K562 (cell line): ENCODE results near the gene SPAG16. TPM values are rescaled to one million over a fixed set of nuclear protein-coding genes. Genes with fewer than 3 reads are reported as not detected.

Experiments
- ATAC-seq: fragments of 200-7000 bp; cut with Tn5 transposase; 3 replicates; pipeline ENCODE4 v1.9.1; 2020; ENCODE audit warnings: moderate library complexity
- BruUV-seq: library from RNA; stranded (reverse); fragments of 400-500 nt; replicated peaks from 2 replicates; lab custom pipeline; 2021; lab: Mats Ljungman, UMichigan
- CTCF ChIA-PET: fragments of 300-600 bp; formaldehyde crosslinking; extraction: SDS; loops from one replicate; lab custom pipeline; 2021; ENCODE audit warnings: low intra/inter-chr PET ratio; lab: Yijun Ruan, JAX
- POLR2A ChIA-PET: fragments of 300-600, 350-650 bp; sonication (Branson Sonifier 250); formaldehyde crosslinking; extraction: SDS; loops from one replicate; lab custom pipeline; 2021; ENCODE audit warnings: antibody characterized with exemption, inconsistent platforms; lab: Yijun Ruan, JAX
- DNase-seq, 4 experiments: peaks; one replicate each; pipeline versions ENCODE4 v3.0.0 to v3.0.0-alpha.2; 2011 to 2018; ENCODE audit warnings: low spot score in 3 of 4, mixed read lengths in 3 of 4; ENCODE audit errors: extremely low read depth in 1 of 4
- FAIRE-seq: peaks from 2 replicates; lab custom pipeline; 2011; peaks lifted over from hg19 to GRCh38; lab: Jason Lieb, UNC
- H2AFZ ChIP-seq: 2 replicates; pipeline ENCODE4 v1.6.0; 2011; ENCODE audit warnings: low read depth, low read length, control low read depth, inconsistent platforms
- H3K27ac ChIP-seq: fragments of 200-600 bp; 3 replicates; pipeline ENCODE4 v1.8.0; 2011; ENCODE audit warnings: low read depth, mild to moderate bottlenecking, control low read depth, inconsistent platforms, low read length, moderate library complexity, mixed read lengths; ENCODE audit errors: extremely low read depth
- H3K27me3 ChIP-seq, 2 experiments: fragments of 300-600 bp in 1 of 2; 2 replicates in 1 of 2; 3 replicates in 1 of 2; pipeline versions ENCODE4 v1.6.0 to v1.8.0; 2011; ENCODE audit warnings: inconsistent platforms in 2 of 2, low read length in 2 of 2, mild to moderate bottlenecking in 1 of 2, mixed read lengths in 1 of 2, moderate library complexity in 1 of 2; ENCODE audit not compliant: control insufficient read depth in 2 of 2, insufficient read depth in 2 of 2
- H3K36me3 ChIP-seq: fragments of 300-600 bp; 3 replicates; pipeline ENCODE4 v1.8.0; 2011; ENCODE audit warnings: mild to moderate bottlenecking, low read length, inconsistent platforms; ENCODE audit not compliant: control insufficient read depth, insufficient read depth
- H3K4me1 ChIP-seq, 2 experiments: fragments of 200-600 bp in 1 of 2; replicated peaks in 1 of 2; 2 replicates in 1 of 2; 3 replicates in 1 of 2; pipeline versions ENCODE4 v1.5.1 to v1.8.0; 2011; ENCODE audit warnings: inconsistent platforms in 2 of 2, low read length in 2 of 2, mild to moderate bottlenecking in 1 of 2, mixed read lengths in 1 of 2, moderate library complexity in 1 of 2; ENCODE audit not compliant: control insufficient read depth in 2 of 2, insufficient read depth in 2 of 2
- H3K4me2 ChIP-seq: 2 replicates; pipeline ENCODE4 v1.6.1; 2011; ENCODE audit warnings: low read length, control low read depth, inconsistent platforms, mixed read lengths; ENCODE audit not compliant: insufficient read depth
- H3K4me3 ChIP-seq: fragments of 200-600 bp; sonication (generic), shearing (Covaris generic); 2 replicates; pipeline ENCODE4 v1.5.1; 2016; ENCODE audit warnings: control low read depth, inconsistent platforms
- H3K79me2 ChIP-seq: fragments of 200-600 bp; 3 replicates; pipeline ENCODE4 v1.8.0; 2011; ENCODE audit warnings: low read length, inconsistent platforms; ENCODE audit not compliant: control insufficient read depth, insufficient read depth
- H3K9ac ChIP-seq, 2 experiments: 2 replicates each; pipeline versions ENCODE4 v1.6.0 to v1.6.1; 2011; ENCODE audit warnings: low read depth in 2 of 2, low read length in 2 of 2, control low read depth in 1 of 2, inconsistent platforms in 1 of 2, mild to moderate bottlenecking in 1 of 2, mixed read lengths in 1 of 2; ENCODE audit not compliant: insufficient read depth in 1 of 2
- H3K9me1 ChIP-seq: one replicate; pipeline ENCODE4 v1.6.0; 2011; ENCODE audit warnings: inconsistent platforms, mild to moderate bottlenecking, low read length, moderate library complexity; ENCODE audit not compliant: control insufficient read depth, insufficient read depth
- H3K9me3 ChIP-seq: replicated peaks from 2 replicates; pipeline ENCODE4 v1.5.1; 2011; ENCODE audit warnings: low read depth, low read length, inconsistent platforms; ENCODE audit not compliant: control insufficient read depth, insufficient read depth
- H4K20me1 ChIP-seq: replicated peaks from 2 replicates; pipeline ENCODE4 v1.6.1; 2011; ENCODE audit warnings: low read length, inconsistent platforms, mixed read lengths; ENCODE audit not compliant: control insufficient read depth, insufficient read depth
- EP400 ChIP-seq: fragments of 450-650 bp; IDR thresholded peaks from 2 replicates; pipeline ENCODE4 v1.6.1; 2017; ENCODE audit warnings: antibody characterized with exemption, mild to moderate bottlenecking, moderate library complexity
- MCM7 ChIP-seq, 2 experiments: fragments of 450-650 bp; IDR thresholded peaks; 2 replicates each; pipeline ENCODE4 v1.6.1; 2016 to 2018
- MTA3 ChIP-seq: fragments of 450-650 bp; formaldehyde crosslinking; IDR thresholded peaks from 2 replicates; pipeline ENCODE4 v1.6.1; 2017; ENCODE audit warnings: mild to moderate bottlenecking, borderline replicate concordance
- NFATC3 ChIP-seq: fragments of 450-650 bp; IDR thresholded peaks from 2 replicates; pipeline ENCODE4 v1.6.1; 2017; ENCODE audit warnings: mild to moderate bottlenecking
- SAFB2 ChIP-seq: fragments of 200-400 bp; formaldehyde crosslinking; IDR thresholded peaks from 2 replicates; pipeline ENCODE4 v1.6.1; 2018; ENCODE audit warnings: borderline replicate concordance, low read length, low read depth, moderate library complexity; ENCODE audit not compliant: severe bottlenecking
- TBL1XR1 ChIP-seq, 2 experiments: IDR thresholded peaks; 2 replicates each; pipeline ENCODE4 v1.6.1; 2012; ENCODE audit warnings: improper control_type of control experiment in 2 of 2, low read length in 2 of 2, mild to moderate bottlenecking in 1 of 2
- TEAD2 ChIP-seq: fragments of 450-650 bp; IDR thresholded peaks from 2 replicates; pipeline ENCODE4 v1.6.1; 2016; ENCODE audit warnings: missing genetic modification characterization, control low read depth, missing compliant biosample characterization
- ZFPM2 ChIP-seq: fragments of 250-450 bp; sonication (Bioruptor Pico); IDR thresholded peaks from 2 replicates; pipeline ENCODE4 v1.5.1; 2022; ENCODE audit warnings: mild to moderate bottlenecking
- ZNF12 ChIP-seq: sonication (generic); formaldehyde crosslinking; IDR thresholded peaks from 2 replicates; pipeline ENCODE4 v1.4.0; 2020; ENCODE audit warnings: mild to moderate bottlenecking, missing genetic modification reagents
- ZNF165 ChIP-seq: fragments of 250-450 bp; sonication (Bioruptor Pico); IDR thresholded peaks from 2 replicates; pipeline ENCODE4 v1.4.0; 2020; ENCODE audit warnings: borderline replicate concordance
- ZNF347 ChIP-seq: fragments of 450-650 bp; formaldehyde crosslinking; IDR thresholded peaks from 2 replicates; pipeline ENCODE4 v1.4.0; 2020; ENCODE audit warnings: low read depth, mild to moderate bottlenecking, moderate library complexity
- WGBS: fragments of 100-300 bp; shearing (Covaris generic); methylation state at CpG from one replicate; pipeline ENCODE4 v1.1.6; 2016; ENCODE audit warnings: low coverage, mixed read lengths; ENCODE audit not compliant: insufficient coverage; ENCODE audit errors: missing lambda C conversion rate; 5-methylcytosine and 5-hydroxymethylcytosine counted together
- in situ Hi-C: fragments of 300-500 bp; cut with MboI; formaldehyde crosslinking; loops from 4 replicates; pipeline ENCODE4 v1.15.0; 2018; ENCODE audit warnings: inconsistent platforms, mixed read lengths
- intact Hi-C: fragments of 100-400 bp; cut with micrococcal nuclease; formaldehyde crosslinking; loops from 2 replicates; pipeline ENCODE4 v1.14.2; 2022
- polyA plus RNA-seq, 8 experiments: library from polyadenylated mRNA; depleted of rRNA in 4 of 8; stranded (reverse) in 5 of 8; unstranded in 3 of 8; fragments of >200 nt; fragmentation: Nextera tagmentation in 2 of 8; fragmentation: Illumina TruSeq in 1 of 8; extraction: Ambion mirVana in 2 of 8; extraction: Trizol in 1 of 8; gene quantifications; 2 replicates each; pipeline versions ENCODE4 v1.2.1 to v1.2.3, GENCODE V29; 2011 to 2014; ENCODE audit warnings: inconsistent platforms in 1 of 8, missing spikeins in 1 of 8
- total RNA-seq, 7 experiments: library from RNA; depleted of rRNA in 6 of 7; stranded (reverse); fragments of >200 nt in 6 of 7; fragmentation: Illumina TruSeq in 2 of 7; extraction: Trizol in 2 of 7; gene quantifications; 2 replicates each; pipeline versions ENCODE4 v1.2.1 to v1.2.3, GENCODE V29; 2011 to 2021; ENCODE audit warnings: low replicate concordance in 1 of 7
- TF ChIP-seq, protein P1 (sequence below): fragments of 250-450 bp; sonication (Bioruptor Pico); IDR thresholded peaks from 2 replicates; pipeline ENCODE4 v1.9.0; 2021; ENCODE audit warnings: mild to moderate bottlenecking
- TF ChIP-seq, protein P2 (sequence below), 2 experiments: fragments of 200-800 bp in 1 of 2; sonication (Bioruptor generic) in 1 of 2; sonication (generic) in 1 of 2; formaldehyde crosslinking in 1 of 2; IDR thresholded peaks in 1 of 2; conservative IDR thresholded peaks in 1 of 2; 2 replicates each; pipeline versions ENCODE4 v1.5.0 to v1.6.1; 2016 to 2020; ENCODE audit warnings: missing compliant biosample characterization in 1 of 2, missing genetic modification characterization in 1 of 2, missing genetic modification reagents in 1 of 2
- TF ChIP-seq, protein P3 (sequence below): fragments of 450-650 bp; IDR thresholded peaks from one replicate; pipeline ENCODE4 v1.6.1; 2018; ENCODE audit warnings: mild to moderate bottlenecking, moderate library complexity; ENCODE audit not compliant: partially characterized antibody
- TF ChIP-seq, protein P4 (sequence below): sonication (generic); formaldehyde crosslinking; IDR thresholded peaks from 2 replicates; pipeline ENCODE4 v1.9.0; 2022; ENCODE audit warnings: mild to moderate bottlenecking, missing genetic modification reagents
- TF ChIP-seq, protein P5 (sequence below): fragments of 450-650 bp; IDR thresholded peaks from 2 replicates; pipeline ENCODE4 v1.6.1; 2017; ENCODE audit warnings: antibody characterized with exemption, mild to moderate bottlenecking

The SPAG16 gene
- total and polyA plus RNA-seq, 9 of the 15 experiments (the other 6 are each of a cell fraction or from before 2014, with no cell fraction given): 0.98 to 5.9 (median 3.5) TPM

DNA sequence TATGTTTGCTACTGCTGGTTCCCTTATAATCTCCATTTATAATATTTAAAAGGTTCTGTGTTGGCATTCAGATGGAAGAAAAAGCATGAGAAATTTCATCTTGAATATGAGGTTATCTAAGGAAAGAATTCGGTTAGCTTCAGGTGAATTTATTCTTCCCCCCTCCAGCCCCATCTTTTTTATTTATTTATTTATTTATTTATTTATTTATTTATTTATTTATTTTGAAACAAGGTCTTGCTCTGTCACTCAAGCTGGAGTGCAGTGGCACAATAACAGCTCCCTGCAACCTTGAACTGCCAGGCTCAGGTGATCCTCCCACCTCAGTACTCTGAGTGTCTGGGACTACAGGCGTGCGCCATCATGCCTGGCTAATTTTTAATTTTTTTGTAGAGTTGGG is 1031.1 kb downstream of the SPAG16 start:
- DNase-seq (no peak), FAIRE-seq (no peak), ATAC-seq (no peak)
- Histone ChIP-seq H3K9me3 (no peaks in the 10 kb centered on the region), H3K4me2 (no peak overlapping the region), H3K27ac (no peak overlapping the region), H3K79me2 (no peaks in the 10 kb centered on the region), H3K9me1 (no peaks in the 10 kb centered on the region), H3K27me3 (no peaks in the 10 kb centered on the region), H3K36me3 (no peaks in the 10 kb centered on the region), H3K9ac (no peak overlapping the region), H2AFZ (no peak overlapping the region), H3K4me1 (no peaks in the 10 kb centered on the region), H3K4me3 (no peak overlapping the region), H4K20me1 (no peaks in the 10 kb centered on the region)
- no TSS peak for BruUV-seq
- ChIA-PET POLR2A (no interaction called here), CTCF (no interaction called here)
- in situ Hi-C loops (no loop called here), intact Hi-C loops (no loop called here)
- WGBS: 8% methylated on average over 3 of the region's 3 CpGs
- TF ChIP-seq MTA3 (no peak), MCM7 (IDR thresholded peaks at IDR 0.05) (no peak), TEAD2 (tag) (no peak), ZFPM2 (CRISPR knock-in tag) (no peak), ZNF12 (CRISPR knock-in tag) (no peak), TBL1XR1 (IDR thresholded peaks at IDR 0.05; ENCODE audit: low read length in 2 of 2) (no peak), ZNF165 (CRISPR knock-in tag) (no peak), NFATC3 (no peak), ZNF347 (no peak), EP400 (no peak), SAFB2 (no peak)
- TF ChIP-seq, protein P1, sequence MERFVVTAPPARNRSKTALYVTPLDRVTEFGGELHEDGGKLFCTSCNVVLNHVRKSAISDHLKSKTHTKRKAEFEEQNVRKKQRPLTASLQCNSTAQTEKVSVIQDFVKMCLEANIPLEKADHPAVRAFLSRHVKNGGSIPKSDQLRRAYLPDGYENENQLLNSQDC: no peak
- TF ChIP-seq, protein P2, sequence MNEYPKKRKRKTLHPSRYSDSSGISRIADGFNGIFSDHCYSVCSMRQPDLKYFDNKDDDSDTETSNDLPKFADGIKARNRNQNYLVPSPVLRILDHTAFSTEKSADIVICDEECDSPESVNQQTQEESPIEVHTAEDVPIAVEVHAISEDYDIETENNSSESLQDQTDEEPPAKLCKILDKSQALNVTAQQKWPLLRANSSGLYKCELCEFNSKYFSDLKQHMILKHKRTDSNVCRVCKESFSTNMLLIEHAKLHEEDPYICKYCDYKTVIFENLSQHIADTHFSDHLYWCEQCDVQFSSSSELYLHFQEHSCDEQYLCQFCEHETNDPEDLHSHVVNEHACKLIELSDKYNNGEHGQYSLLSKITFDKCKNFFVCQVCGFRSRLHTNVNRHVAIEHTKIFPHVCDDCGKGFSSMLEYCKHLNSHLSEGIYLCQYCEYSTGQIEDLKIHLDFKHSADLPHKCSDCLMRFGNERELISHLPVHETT (CRISPR knock-in tag; conservative IDR thresholded peaks at IDR 0.05 in 1 of 2, IDR thresholded peaks at IDR 0.05 in 1 of 2): no peak
- TF ChIP-seq, protein P3, sequence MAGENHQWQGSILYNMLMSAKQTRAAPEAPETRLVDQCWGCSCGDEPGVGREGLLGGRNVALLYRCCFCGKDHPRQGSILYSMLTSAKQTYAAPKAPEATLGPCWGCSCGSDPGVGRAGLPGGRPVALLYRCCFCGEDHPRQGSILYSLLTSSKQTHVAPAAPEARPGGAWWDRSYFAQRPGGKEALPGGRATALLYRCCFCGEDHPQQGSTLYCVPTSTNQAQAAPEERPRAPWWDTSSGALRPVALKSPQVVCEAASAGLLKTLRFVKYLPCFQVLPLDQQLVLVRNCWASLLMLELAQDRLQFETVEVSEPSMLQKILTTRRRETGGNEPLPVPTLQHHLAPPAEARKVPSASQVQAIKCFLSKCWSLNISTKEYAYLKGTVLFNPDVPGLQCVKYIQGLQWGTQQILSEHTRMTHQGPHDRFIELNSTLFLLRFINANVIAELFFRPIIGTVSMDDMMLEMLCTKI: no peak
- TF ChIP-seq, protein P4, sequence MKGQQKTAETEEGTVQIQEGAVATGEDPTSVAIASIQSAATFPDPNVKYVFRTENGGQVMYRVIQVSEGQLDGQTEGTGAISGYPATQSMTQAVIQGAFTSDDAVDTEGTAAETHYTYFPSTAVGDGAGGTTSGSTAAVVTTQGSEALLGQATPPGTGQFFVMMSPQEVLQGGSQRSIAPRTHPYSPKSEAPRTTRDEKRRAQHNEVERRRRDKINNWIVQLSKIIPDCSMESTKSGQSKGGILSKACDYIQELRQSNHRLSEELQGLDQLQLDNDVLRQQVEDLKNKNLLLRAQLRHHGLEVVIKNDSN (CRISPR knock-in tag): no peak
- TF ChIP-seq, protein P5, sequence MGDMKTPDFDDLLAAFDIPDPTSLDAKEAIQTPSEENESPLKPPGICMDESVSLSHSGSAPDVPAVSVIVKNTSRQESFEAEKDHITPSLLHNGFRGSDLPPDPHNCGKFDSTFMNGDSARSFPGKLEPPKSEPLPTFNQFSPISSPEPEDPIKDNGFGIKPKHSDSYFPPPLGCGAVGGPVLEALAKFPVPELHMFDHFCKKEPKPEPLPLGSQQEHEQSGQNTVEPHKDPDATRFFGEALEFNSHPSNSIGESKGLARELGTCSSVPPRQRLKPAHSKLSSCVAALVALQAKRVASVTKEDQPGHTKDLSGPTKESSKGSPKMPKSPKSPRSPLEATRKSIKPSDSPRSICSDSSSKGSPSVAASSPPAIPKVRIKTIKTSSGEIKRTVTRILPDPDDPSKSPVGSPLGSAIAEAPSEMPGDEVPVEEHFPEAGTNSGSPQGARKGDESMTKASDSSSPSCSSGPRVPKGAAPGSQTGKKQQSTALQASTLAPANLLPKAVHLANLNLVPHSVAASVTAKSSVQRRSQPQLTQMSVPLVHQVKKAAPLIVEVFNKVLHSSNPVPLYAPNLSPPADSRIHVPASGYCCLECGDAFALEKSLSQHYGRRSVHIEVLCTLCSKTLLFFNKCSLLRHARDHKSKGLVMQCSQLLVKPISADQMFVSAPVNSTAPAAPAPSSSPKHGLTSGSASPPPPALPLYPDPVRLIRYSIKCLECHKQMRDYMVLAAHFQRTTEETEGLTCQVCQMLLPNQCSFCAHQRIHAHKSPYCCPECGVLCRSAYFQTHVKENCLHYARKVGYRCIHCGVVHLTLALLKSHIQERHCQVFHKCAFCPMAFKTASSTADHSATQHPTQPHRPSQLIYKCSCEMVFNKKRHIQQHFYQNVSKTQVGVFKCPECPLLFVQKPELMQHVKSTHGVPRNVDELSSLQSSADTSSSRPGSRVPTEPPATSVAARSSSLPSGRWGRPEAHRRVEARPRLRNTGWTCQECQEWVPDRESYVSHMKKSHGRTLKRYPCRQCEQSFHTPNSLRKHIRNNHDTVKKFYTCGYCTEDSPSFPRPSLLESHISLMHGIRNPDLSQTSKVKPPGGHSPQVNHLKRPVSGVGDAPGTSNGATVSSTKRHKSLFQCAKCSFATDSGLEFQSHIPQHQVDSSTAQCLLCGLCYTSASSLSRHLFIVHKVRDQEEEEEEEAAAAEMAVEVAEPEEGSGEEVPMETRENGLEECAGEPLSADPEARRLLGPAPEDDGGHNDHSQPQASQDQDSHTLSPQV: no peak
